Activated CD4-positive, alpha-beta memory T cell treated with anti-CD3 and anti-CD28 coated beads, Interleukin-2, amount 10 ng/mL, durations not matched to agents 7 days and 5 days (primary cell): ENCODE results near the gene RPS5. TPM values are rescaled to one million over a fixed set of nuclear protein-coding genes. Genes with fewer than 3 reads are reported as not detected.
A peak's percentile ranks its signal among the peaks of the same experiment; 100 is the strongest.
"Not testable (repeated sequence)": the region's sequence is repeated elsewhere in the genome, so short reads cannot be mapped to it uniquely, and the experiment has no call there.

Experiments used
- CTCF ChIA-PET: fragments of 350-600 bp; sonication (Branson Sonifier 250); formaldehyde crosslinking; loops from one replicate; lab custom pipeline; 2021; ENCODE audit warnings: antibody characterized with exemption, inconsistent platforms; lab: Charles Lee
- POLR2A ChIA-PET: fragments of 350-600 bp; sonication (Branson Sonifier 250); formaldehyde crosslinking; loops from one replicate; lab custom pipeline; 2021; ENCODE audit warnings: antibody characterized with exemption; lab: Charles Lee
- DNase-seq: peaks from one replicate; pipeline ENCODE4 v3.0.0-alpha.2; 2020
- H3K27ac Mint-ChIP-seq: one replicate; pipeline ENCODE4 v1.8.0; 2021; ENCODE audit warnings: mild to moderate bottlenecking, mixed read lengths
- H3K27me3 Mint-ChIP-seq: one replicate; pipeline ENCODE4 v1.8.0; 2021; ENCODE audit warnings: mixed read lengths
- H3K36me3 Mint-ChIP-seq: one replicate; pipeline ENCODE4 v1.8.0; 2021; ENCODE audit warnings: low read depth, mixed read lengths
- H3K4me1 Mint-ChIP-seq: one replicate; pipeline ENCODE4 v1.8.0; 2021; ENCODE audit warnings: mixed read lengths
- H3K4me3 Mint-ChIP-seq: one replicate; pipeline ENCODE4 v1.8.0; 2021; ENCODE audit warnings: mild to moderate bottlenecking, mixed read lengths
- H3K9me3 Mint-ChIP-seq: one replicate; pipeline ENCODE4 v1.8.0; 2021; ENCODE audit warnings: mixed read lengths
- total RNA-seq, 2 experiments: library from RNA; stranded (reverse); gene quantifications; one replicate each; pipeline ENCODE4 v1.2.3, GENCODE V29; 2021

Gene RPS5
- total RNA-seq, 2 experiments from 2014 or later: 785 to 801 TPM

- no peaks in the 10 kb centered on the region for H3K27me3 Mint-ChIP-seq
- no peak for DNase-seq
- no peaks in the 10 kb centered on the region for H3K9me3 Mint-ChIP-seq
- H3K4me3 Mint-ChIP-seq: no peak within 1 kb of the TSS
- peaks cover 41% of the 10 kb centered on the region for H3K36me3 Mint-ChIP-seq
- H3K4me1 Mint-ChIP-seq: peaks cover 30% of the 10 kb centered on the region
- CTCF ChIA-PET: interaction anchor here (0.6 kb wide), 1 partner anchor 159 kb away, joined by 7 read pairs; no protein-coding TSS in a partner anchor
- POLR2A ChIA-PET: interaction anchor here (1.2 to 1.8 kb wide), 2 partner anchors 8 to 33 kb away, joined by 4 to 6 read pairs; partner anchors contain the start of genes RPS5 and ZNF497
- no peak within 1 kb of the TSS for H3K27ac Mint-ChIP-seq
Measured at GRCh38 chr19:58395220-58395978, 8.3 kb downstream of the RPS5 start, which contains the start of gene RNF225. Gene RNF225 (plus strand): TSS chr19:58395656. CDS start chr19:58396090, 434 bp downstream.

GRCh38 chr19:58395979-58396627 lies 9.0 kb downstream of the RPS5 start:
- ChIA-PET POLR2A (interaction anchor here (1.8 kb wide), 1 partner anchor 9 kb away, joined by 6 read pairs; the partner anchor contains the start of gene RPS5), CTCF (no interaction called here)
- Mint-ChIP-seq H3K27me3 (no peaks in the 10 kb centered on the region), H3K4me1 (peaks cover 31% of the 10 kb centered on the region), H3K36me3 (peaks cover 35% of the 10 kb centered on the region), H3K27ac (no peak overlapping the region), H3K9me3 (no peaks in the 10 kb centered on the region), H3K4me3 (no peak overlapping the region)
- DNase-seq: no peak

- H3K27ac Mint-ChIP-seq: no peak overlapping the region
- CTCF ChIA-PET: no interaction called here
- H3K4me3 Mint-ChIP-seq: no peak overlapping the region
- H3K36me3 Mint-ChIP-seq: peaks cover 32% of the 10 kb centered on the region
- peaks cover 34% of the 10 kb centered on the region for H3K4me1 Mint-ChIP-seq
- no peaks in the 10 kb centered on the region for H3K9me3 Mint-ChIP-seq
- POLR2A ChIA-PET: interaction anchor here (1.8 to 2.4 kb wide), 2 partner anchors 10 kb away, joined by 6 to 10 read pairs; partner anchors contain the start of gene RPS5
- H3K27me3 Mint-ChIP-seq: no peaks in the 10 kb centered on the region
- no peak for DNase-seq
Measured at GRCh38 chr19:58396691-58397532, 9.8 kb downstream of the RPS5 start.

- no peaks in the 10 kb centered on the region for H3K27me3 Mint-ChIP-seq
- CTCF ChIA-PET: no interaction called here
- no peaks in the 10 kb centered on the region for H3K9me3 Mint-ChIP-seq
- H3K36me3 Mint-ChIP-seq: peaks cover 28% of the 10 kb centered on the region
- DNase-seq: no peak
- H3K4me1 Mint-ChIP-seq: peaks cover 38% of the 10 kb centered on the region
- POLR2A ChIA-PET: interaction anchor here (2.4 kb wide), 1 partner anchor 10 kb away, joined by 10 read pairs; the partner anchor contains the start of gene RPS5
- H3K27ac Mint-ChIP-seq: no peak overlapping the region
- H3K4me3 Mint-ChIP-seq: no peak overlapping the region
Measured at GRCh38 chr19:58397533-58398037, 10.5 kb downstream of the RPS5 start.

- Mint-ChIP-seq H3K36me3 (peaks cover 23% of the 10 kb centered on the region), H3K27ac (no peak overlapping the region), H3K4me1 (peaks cover 35% of the 10 kb centered on the region), H3K9me3 (no peaks in the 10 kb centered on the region), H3K4me3 (no peak overlapping the region), H3K27me3 (no peaks in the 10 kb centered on the region)
- DNase-seq: no peak
- ChIA-PET CTCF (no interaction called here), POLR2A (interaction anchor here (2.4 kb wide), 1 partner anchor 11 kb away, joined by 10 read pairs; the partner anchor contains the start of gene RPS5)
Measured at GRCh38 chr19:58398087-58398486, 11.0 kb downstream of the RPS5 start.

GRCh38 chr19:58398545-58398944 lies 11.5 kb downstream of the RPS5 start:
- H3K4me1 Mint-ChIP-seq: peaks cover 36% of the 10 kb centered on the region
- H3K9me3 Mint-ChIP-seq: no peaks in the 10 kb centered on the region
- H3K36me3 Mint-ChIP-seq: peaks cover 19% of the 10 kb centered on the region
- no peak overlapping the region for H3K27ac Mint-ChIP-seq
- ChIA-PET CTCF (no interaction called here), POLR2A (interaction anchor here (2.4 kb wide), 1 partner anchor 11 kb away, joined by 10 read pairs; the partner anchor contains the start of gene RPS5)
- no peak overlapping the region for H3K4me3 Mint-ChIP-seq
- H3K27me3 Mint-ChIP-seq: no peaks in the 10 kb centered on the region
- no peak for DNase-seq

GRCh38 chr19:58399903-58400302 lies 12.8 kb downstream of the RPS5 start:
- ChIA-PET POLR2A (no interaction called here), CTCF (no interaction called here)
- no peak overlapping the region for H3K27ac Mint-ChIP-seq
- H3K4me3 Mint-ChIP-seq: peak overlapping the region; percentile 32
- H3K9me3 Mint-ChIP-seq: no peaks in the 10 kb centered on the region
- peaks cover 5% of the 10 kb centered on the region for H3K36me3 Mint-ChIP-seq
- DNase-seq: no peak
- peaks cover 30% of the 10 kb centered on the region for H3K4me1 Mint-ChIP-seq
- H3K27me3 Mint-ChIP-seq: no peaks in the 10 kb centered on the region

- Mint-ChIP-seq H3K36me3 (peaks cover 3% of the 10 kb centered on the region), H3K27ac (no peak overlapping the region), H3K27me3 (no peaks in the 10 kb centered on the region), H3K4me1 (peaks cover 29% of the 10 kb centered on the region), H3K9me3 (no peaks in the 10 kb centered on the region), H3K4me3 (peak overlapping the region; percentile 80)
- POLR2A ChIA-PET: no interaction called here
- CTCF ChIA-PET: no interaction called here
- no peak for DNase-seq
Measured at GRCh38 chr19:58400316-58400915, 13.3 kb downstream of the RPS5 start.

GRCh38 chr19:58400916-58401839 lies 14.1 kb downstream of the RPS5 start:
- H3K9me3 Mint-ChIP-seq: no peaks in the 10 kb centered on the region
- no peaks in the 10 kb centered on the region for H3K27me3 Mint-ChIP-seq
- H3K27ac Mint-ChIP-seq: peak overlapping the region; percentile 74
- peaks cover 29% of the 10 kb centered on the region for H3K4me1 Mint-ChIP-seq
- peak overlapping the region; percentile 80 for H3K4me3 Mint-ChIP-seq
- ChIA-PET POLR2A (no interaction called here), CTCF (no interaction called here)
- peak; percentile 99 for DNase-seq
- H3K36me3 Mint-ChIP-seq: no peaks in the 10 kb centered on the region

- no peak for DNase-seq
- Mint-ChIP-seq H3K4me1 (peaks cover 34% of the 10 kb centered on the region), H3K27ac (peak overlapping the region; percentile 74), H3K36me3 (peaks cover 5% of the 10 kb centered on the region), H3K27me3 (no peaks in the 10 kb centered on the region), H3K9me3 (no peaks in the 10 kb centered on the region), H3K4me3 (peak overlapping the region; percentile 80)
- ChIA-PET CTCF (no interaction called here), POLR2A (no interaction called here)
Measured at GRCh38 chr19:58401840-58402421, 14.9 kb downstream of the RPS5 start.

- POLR2A ChIA-PET, H3K27me3 Mint-ChIP-seq, H3K27ac Mint-ChIP-seq, DNase-seq, H3K36me3 Mint-ChIP-seq, H3K9me3 Mint-ChIP-seq, H3K4me3 Mint-ChIP-seq: not testable (repeated sequence)
- H3K4me1 Mint-ChIP-seq: peaks cover 49% of the 10 kb centered on the region
- CTCF ChIA-PET: interaction anchor here (0.7 kb wide), 1 partner anchor 126 kb away, joined by 4 read pairs; no protein-coding TSS in a partner anchor
Measured at GRCh38 chr19:58403920-58404478, 16.9 kb downstream of the RPS5 start.
